SK-N-MC (cell line): ENCODE measurements around the gene HPF1.
"Not testable (repeated sequence)": the region's sequence is repeated elsewhere in the genome, so short reads cannot be mapped to it uniquely, and the experiment has no call there.

Experiments used
- DNase-seq: peaks from one replicate; pipeline ENCODE4 v3.0.0-alpha.2; 2011; ENCODE audit warnings: low read depth, low spot score
- H3K27ac ChIP-seq: fragments of 200-600 bp; sonication (generic); 2 replicates; pipeline ENCODE4 v1.5.1; 2016; ENCODE audit warnings: mixed run types
- H3K36me3 ChIP-seq: fragments of 200-600 bp; sonication (generic); 2 replicates; pipeline ENCODE4 v1.6.1; 2017; ENCODE audit warnings: antibody characterized with exemption, low read length, mixed read lengths; ENCODE audit not compliant: insufficient read depth
- H3K4me3 ChIP-seq: fragments of 200-600 bp; sonication (generic); 2 replicates; pipeline ENCODE4 v1.5.1; 2016
- H3K9ac ChIP-seq: fragments of 200-600 bp; sonication (generic); 2 replicates; pipeline ENCODE4 v1.8.0; 2017; ENCODE audit warnings: mixed run types, mixed read lengths; ENCODE audit not compliant: insufficient read length
- H3K9me3 ChIP-seq: fragments of 200-600 bp; sonication (generic); 2 replicates; pipeline ENCODE4 v1.6.1; 2017; ENCODE audit warnings: low read depth, mild to moderate bottlenecking, antibody characterized with exemption, low read length, moderate library complexity, mixed read lengths
- EZH2 ChIP-seq: fragments of 200-600 bp; sonication (generic); IDR thresholded peaks from one replicate; pipeline ENCODE4 v1.6.1; 2017; ENCODE audit warnings: antibody characterized with exemption
- FOXP2 ChIP-seq: optimal IDR thresholded peaks from 2 replicates; pipeline ENCODE3; 2011; ENCODE audit warnings: mild to moderate bottlenecking, moderate library complexity; ENCODE audit not compliant: insufficient read depth; ENCODE audit errors: extremely low read length, control extremely low read depth
- POLR2AphosphoS5 ChIP-seq: IDR thresholded peaks from 2 replicates; pipeline ENCODE4 v1.6.1; 2012; ENCODE audit warnings: mild to moderate bottlenecking, low read depth, low read length, borderline replicate concordance

Gene HPF1

DNA sequence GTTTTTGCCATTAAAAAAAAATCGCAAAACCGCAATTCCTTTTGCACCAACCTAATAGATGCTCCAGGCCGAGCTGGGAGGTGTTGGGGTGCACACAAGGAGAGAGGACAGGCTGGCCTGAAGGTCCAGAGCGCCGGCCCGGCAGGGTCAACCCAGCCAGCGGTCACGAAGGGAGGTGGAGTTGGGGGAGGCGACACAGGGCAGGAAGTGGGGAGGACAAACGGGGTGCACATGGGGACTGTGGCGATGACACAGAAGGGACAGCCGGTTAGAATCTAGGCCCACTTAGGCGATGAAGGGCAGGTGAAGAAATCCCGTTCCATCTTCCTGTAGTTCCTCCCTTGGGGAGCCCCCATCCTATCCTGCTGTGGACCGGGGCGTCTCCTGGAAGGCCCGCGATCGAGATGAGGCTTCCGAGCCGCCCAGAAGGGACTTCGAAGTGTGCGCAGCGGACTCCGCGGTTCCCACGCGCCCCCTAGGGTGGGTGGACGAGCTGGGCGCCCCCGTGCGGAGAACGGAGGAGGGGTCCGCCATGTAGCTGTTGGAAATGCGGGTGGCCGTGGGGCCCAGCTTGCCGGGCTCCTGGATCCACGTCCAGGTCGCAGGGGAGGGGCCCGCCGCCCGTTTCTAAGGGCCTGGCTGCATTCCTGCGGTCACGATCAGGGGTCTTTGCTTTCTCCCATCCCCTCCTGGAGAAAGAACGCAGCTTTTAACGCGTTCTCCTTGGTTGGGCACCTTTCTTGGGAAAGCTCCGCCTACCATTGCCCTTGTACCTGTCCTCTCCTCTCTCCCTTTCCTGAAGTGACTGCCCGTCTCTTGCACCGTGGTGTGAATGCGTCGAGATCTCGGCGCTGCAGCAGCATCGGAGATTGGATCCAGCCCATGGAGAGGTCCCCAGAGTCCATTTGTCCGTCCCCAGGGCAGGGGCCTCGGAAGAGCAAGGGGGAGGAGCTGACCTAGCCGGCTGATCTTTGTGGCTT lies 17.0 kb upstream of the HPF1 start:
- H3K9me3 ChIP-seq: no peaks in the 10 kb centered on the region
- no peak overlapping the region for H3K9ac ChIP-seq
- no peak for DNase-seq
- no peaks in the 10 kb centered on the region for H3K36me3 ChIP-seq
- no peak overlapping the region for H3K27ac ChIP-seq
- TF ChIP-seq POLR2AphosphoS5 (no peak), EZH2 (no peak), FOXP2 (no peak)
- no peak overlapping the region for H3K4me3 ChIP-seq

DNA sequence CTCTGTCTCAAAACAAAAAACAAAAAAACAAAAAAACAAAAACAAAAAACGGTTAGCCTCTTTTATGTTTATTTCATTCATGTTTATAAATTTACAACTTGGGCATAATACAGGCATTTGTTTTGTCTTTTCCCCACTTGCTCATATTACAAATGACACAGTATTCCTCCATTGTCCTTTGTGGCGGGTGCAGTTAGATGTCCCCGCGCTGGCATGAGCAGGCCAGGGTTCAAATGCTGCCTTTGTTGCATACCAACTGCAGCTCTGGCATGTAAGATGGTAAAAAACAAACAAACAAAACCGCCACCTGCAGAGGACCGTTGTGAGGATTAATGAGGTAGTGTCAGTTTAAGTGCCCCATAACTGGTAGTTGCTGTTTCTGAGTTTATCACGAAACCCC lies 16.1 kb upstream of the HPF1 start:
- Histone ChIP-seq H3K9ac (no peak overlapping the region), H3K27ac (no peak overlapping the region), H3K9me3 (no peaks in the 10 kb centered on the region), H3K36me3 (no peaks in the 10 kb centered on the region), H3K4me3 (no peak overlapping the region)
- TF ChIP-seq EZH2 (no peak), FOXP2 (no peak), POLR2AphosphoS5 (no peak)
- no peak for DNase-seq

DNA sequence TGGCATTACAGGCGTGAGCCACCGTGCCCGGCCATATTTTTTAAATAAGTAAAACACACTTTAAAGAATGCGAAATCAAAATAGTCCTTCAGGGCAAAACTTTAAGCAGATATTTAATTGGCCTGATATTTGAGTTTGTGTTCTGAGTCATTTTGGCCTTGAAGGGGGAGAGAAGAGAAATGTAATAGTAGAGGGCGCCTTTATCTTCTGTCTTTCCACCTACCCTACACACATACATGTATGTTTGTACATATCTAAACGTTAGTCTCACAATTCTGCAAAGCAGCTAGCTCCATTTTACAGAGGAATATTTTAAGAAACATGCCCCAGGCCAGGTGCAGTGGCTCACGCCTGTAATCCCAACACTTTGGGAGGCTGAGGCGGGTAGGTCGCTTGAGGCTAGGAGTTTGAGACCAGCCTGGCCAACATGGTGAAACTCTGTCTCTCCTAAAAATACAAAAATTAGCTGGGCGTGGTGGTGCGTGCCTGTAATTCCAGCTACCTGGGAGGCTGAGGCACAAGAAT lies 13.9 kb upstream of the HPF1 start:
- not testable (repeated sequence) for H3K4me3 ChIP-seq, DNase-seq

DNA sequence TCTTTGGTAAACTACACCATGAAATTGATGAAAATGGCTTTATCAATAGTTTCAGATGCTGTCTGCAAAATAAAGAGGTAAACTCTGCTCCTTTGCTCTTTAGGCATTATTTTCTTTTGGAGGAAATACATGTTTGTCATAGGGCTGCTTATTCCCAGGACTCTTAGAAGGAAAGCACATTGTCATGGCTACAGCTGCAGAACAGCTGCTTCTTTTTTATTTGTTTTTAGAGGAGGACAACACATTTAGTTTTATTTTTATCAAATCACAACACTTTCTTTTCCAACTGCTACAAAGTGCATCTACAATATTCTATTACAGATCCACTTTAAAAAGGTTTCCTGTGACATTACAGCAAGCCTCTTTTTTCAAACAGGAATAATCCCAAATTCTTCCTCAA lies 12.7 kb upstream of the HPF1 start:
- TF ChIP-seq POLR2AphosphoS5: no peak
- Histone ChIP-seq H3K36me3 (no peaks in the 10 kb centered on the region), H3K27ac (no peak overlapping the region), H3K4me3 (no peak overlapping the region), H3K9me3 (no peaks in the 10 kb centered on the region), H3K9ac (no peak overlapping the region)
- DNase-seq: no peak

More for the DNA sequence above, 13.9 kb upstream of the HPF1 start:
- H3K27ac ChIP-seq, H3K9ac ChIP-seq, H3K9me3 ChIP-seq, H3K36me3 ChIP-seq: not testable (repeated sequence)

DNA sequence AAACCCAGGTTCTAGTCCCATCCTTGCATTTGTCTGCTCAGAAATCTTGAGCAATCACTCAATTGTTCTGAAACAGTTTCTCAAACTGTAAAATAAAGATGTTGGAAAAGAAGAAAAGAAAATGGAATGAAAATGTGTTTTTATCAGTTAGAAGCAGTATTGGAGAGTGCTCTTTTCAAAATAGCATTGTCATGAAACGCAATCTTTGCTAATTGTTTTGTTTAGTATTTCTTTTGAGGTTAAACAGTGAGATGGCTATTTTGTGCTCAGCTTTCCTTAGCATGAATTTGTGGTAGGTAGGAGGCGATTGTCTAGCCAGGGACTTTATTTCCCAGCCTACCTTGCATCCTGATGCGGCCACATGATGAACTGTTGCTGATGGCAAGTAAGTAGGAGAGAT lies 10.6 kb upstream of the HPF1 start:
- Histone ChIP-seq H3K36me3 (no peaks in the 10 kb centered on the region), H3K9me3 (no peaks in the 10 kb centered on the region), H3K27ac (no peak overlapping the region), H3K4me3 (no peak overlapping the region), H3K9ac (no peak overlapping the region)
- TF ChIP-seq EZH2 (no peak), POLR2AphosphoS5 (no peak), FOXP2 (no peak)
- DNase-seq: no peak

DNA sequence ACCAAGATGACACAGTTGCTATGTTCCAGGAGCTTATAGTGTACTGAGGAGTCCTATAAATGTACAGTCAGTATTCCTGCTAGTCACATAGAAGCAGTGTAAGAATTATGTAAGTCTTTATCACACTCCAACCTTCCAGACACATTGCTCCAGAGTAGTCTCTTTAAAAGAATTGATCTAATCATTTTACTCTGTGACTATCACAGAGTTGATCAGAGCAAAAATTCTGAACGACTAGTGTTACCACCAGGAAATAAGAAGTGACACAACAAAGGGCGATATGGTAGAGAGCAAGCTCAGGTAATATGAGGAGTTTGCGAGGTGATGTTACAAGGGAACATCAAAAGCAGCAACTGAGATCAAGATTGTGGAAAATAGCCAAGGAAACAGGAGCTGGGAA lies 9.0 kb upstream of the HPF1 start:
- H3K9ac ChIP-seq: no peak overlapping the region
- no peaks in the 10 kb centered on the region for H3K36me3 ChIP-seq
- no peak overlapping the region for H3K4me3 ChIP-seq
- no peaks in the 10 kb centered on the region for H3K9me3 ChIP-seq
- DNase-seq: no peak
- TF ChIP-seq POLR2AphosphoS5 (no peak), FOXP2 (no peak), EZH2 (no peak)
- H3K27ac ChIP-seq: no peak overlapping the region

DNA sequence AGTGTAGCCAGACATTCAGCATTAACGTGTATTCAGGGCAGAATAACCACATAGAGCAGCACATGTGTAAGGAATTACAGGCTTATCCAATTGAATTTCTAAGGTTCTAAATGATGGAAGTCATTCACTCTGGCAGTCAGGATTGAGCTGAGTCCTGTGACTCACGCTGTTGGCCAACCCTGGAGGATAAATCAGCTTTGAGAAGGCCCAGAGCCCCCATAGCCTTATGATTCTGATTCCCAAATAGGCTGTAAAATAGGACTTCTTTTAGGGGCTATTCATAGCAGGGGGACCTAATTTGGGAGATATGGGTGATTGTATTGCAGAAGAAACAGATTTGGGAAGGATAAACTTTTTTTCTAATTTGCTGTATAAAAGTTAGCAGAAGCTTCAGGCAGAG lies 8.1 kb upstream of the HPF1 start:
- H3K36me3 ChIP-seq: no peaks in the 10 kb centered on the region
- no peak overlapping the region for H3K4me3 ChIP-seq
- DNase-seq: no peak
- H3K9ac ChIP-seq: no peak overlapping the region
- no peaks in the 10 kb centered on the region for H3K9me3 ChIP-seq
- TF ChIP-seq FOXP2: no peak
- no peak for TF ChIP-seq POLR2AphosphoS5
- H3K27ac ChIP-seq: no peak overlapping the region

DNA sequence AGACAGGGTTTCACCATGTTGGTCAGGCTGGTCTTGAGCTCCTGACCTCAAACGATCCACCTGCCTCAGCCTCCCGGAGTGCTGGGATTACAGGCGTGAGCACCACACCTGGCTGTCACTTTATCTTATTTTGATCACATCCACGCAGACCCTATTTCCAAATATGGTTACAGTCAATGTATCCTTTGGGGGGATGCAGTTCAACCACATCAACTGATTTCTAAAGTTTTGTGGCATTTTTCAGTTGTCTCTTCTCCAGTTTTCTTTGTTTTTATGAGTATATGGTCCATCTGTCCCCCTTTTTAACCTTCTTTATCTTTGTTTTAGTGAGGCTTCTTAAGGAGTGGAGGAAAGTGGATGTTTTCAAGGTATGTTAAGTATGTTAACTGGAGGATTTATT lies 4.1 kb upstream of the HPF1 start:
- no peak overlapping the region for H3K9ac ChIP-seq
- DNase-seq: no peak
- no peak for TF ChIP-seq FOXP2
- TF ChIP-seq EZH2: no peak
- TF ChIP-seq POLR2AphosphoS5: no peak
- no peak overlapping the region for H3K4me3 ChIP-seq
- H3K36me3 ChIP-seq: no peaks in the 10 kb centered on the region
- H3K27ac ChIP-seq: no peak overlapping the region
- no peaks in the 10 kb centered on the region for H3K9me3 ChIP-seq
